Stimulated activated naive CD4-positive, alpha-beta T cell (primary cell): ENCODE measurements around the gene CYP4F11.
"Not testable (repeated sequence)": the region's sequence is repeated elsewhere in the genome, so short reads cannot be mapped to it uniquely, and the experiment has no call there.

Source experiments
- DNase-seq, 6 experiments: peaks; one replicate each; lab custom pipeline; 2025; lab: John Stamatoyannopoulos, UW

Gene CYP4F11

DNA sequence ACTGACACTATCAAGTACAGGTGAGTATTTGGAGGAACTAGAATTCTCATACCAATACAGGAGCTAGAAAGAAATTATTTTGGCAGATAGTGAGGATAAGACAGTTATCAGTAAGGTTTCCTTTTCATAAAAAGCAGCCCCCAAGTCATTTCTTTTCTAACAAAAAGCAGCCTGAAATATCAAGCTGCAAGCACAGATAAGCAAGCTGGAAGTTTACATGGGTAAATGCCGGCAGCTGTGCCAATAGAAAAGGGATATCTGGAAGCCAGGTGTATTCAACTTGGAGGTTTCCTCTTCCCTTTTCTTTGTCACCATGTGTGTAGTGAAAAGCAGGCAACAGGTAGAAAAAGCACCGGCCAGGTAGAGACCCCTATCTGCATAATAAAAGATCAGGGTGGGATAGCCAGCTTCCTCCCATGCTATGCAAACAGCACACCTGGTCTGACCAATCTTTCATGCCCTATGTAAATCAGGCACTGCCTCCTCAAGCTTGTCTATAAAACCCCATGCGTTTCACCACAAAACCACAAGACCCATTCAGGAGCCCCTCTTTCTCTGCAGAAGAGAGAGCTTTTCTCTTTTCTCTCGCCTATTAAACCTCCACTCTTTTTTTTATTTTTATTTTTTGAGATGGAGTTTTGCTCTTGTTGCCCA, 59.4 kb downstream of the CYP4F11 start:
- DNase-seq: no peak

DNA sequence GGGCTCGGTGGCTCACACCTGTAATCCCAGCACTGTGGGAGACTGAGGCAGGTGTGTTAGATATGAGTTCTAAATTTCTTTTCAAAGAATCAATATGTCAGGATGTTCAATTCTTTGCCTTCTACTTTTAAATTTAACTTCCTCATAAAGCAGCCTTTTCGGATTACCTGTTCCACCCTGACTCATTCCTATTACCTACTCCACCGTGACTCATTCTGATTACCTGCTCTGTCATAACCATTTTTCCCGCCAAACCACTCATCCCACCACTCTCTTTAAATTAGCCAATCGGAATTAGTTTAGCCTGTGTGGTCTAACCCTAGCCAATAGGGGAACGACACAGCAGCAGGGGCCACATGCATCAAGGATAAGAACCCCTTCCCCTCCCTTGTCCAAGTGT, 60.6 kb downstream of the CYP4F11 start:
- not testable (repeated sequence) for DNase-seq

DNA sequence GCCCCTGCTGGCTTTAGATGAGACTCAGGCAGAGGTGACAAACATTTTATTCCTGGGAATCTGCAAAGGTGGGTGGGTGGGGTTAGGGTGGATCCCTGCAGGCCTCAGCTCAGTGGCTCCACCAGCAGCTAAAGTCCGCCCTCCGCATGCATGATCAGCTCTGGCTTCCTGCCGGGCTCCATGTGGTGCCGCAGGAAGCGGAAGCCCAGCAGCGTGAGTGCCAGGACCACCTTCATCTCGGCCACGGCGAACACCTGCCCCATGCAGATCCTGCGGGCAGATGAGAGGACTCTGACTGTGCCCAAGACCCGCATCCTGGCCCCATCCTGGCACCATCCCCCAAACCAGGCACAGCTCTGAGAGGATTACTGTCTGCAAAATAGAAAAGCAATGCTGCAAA, 62.8 kb downstream of the CYP4F11 start:
- no peak for DNase-seq

DNA sequence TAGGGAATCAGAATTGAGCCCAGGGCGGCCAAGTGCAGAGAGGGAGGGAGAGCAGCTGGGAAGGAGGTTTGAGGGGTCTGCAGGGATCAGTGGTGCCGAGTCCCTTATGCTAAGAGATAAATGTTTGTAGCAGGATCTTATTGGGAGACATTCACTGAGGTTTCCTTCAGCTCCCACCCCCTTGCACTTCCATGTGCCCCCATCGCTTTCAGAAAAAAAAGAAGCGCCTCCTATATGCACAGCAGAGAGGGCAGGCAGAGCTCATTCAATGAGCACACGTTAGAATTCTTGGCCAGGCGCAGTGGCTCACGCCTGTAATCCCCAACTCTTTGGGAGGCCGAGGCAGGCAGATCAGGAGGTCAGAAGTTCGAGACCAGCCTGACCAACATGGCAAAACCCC, 64.5 kb downstream of the CYP4F11 start:
- no peak for DNase-seq

DNA sequence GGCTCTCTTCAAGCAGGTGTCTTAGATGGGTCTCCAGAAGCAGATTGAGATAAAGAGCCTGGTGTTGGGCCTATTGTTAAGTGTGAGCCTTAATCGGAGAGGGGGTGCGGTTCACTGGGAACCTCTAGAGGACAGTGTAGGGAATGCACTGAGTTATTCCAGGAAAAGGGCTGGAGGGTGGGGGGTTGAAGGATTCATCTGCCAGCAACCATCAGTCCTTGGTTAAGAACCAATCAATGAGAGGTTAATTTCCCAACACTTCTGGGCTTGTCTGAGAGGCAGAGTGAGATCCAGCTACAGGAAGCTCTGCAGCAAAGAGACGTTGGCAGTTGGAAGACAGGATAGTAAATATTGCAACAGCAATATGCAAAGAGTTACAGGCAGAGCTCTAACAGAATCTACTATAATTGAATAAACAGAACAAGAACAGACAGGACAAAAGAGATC, 65.2 kb downstream of the CYP4F11 start:
- peak in 4 of 6 experiments; percentile 4 to 56 (median 32) for DNase-seq

DNA sequence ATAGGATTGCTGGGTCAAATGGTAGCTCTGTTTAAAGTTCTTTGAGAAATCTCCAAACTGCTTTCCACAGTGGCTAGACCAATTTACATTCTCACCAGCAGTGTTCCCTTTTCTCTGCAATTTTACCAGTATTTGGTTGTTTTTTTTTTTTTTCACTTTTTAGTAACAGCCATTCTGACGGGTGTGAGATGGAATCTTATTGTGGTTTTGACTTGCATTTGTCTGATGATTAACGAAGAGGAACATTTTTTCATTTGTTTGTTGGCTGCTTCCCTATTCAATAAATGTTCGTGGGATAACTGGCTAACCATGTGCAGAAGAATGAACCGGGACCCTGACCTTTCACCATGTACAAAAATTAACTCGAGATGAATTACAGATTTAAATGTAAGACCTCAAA, 67.7 kb downstream of the CYP4F11 start:
- no peak for DNase-seq

DNA sequence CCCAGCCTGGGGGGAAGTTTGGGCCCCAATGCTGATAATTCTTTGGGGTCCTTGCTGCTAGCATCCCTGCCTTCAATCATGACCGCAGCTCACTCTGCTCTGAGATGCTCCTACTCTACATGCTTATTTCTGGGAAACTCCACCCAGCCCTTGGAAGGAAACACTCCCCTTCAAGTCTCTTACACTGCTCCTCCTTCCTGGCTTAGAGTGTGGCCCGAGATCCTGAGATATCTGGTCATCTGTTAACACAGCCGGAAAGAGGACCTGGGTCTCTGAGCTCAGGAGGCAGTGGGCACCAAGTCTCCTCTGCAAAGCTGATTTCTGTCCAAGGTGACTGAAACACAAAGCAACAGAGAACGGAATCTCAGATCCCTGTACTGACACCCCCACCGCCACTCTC, 69.5 kb downstream of the CYP4F11 start:
- no peak for DNase-seq

DNA sequence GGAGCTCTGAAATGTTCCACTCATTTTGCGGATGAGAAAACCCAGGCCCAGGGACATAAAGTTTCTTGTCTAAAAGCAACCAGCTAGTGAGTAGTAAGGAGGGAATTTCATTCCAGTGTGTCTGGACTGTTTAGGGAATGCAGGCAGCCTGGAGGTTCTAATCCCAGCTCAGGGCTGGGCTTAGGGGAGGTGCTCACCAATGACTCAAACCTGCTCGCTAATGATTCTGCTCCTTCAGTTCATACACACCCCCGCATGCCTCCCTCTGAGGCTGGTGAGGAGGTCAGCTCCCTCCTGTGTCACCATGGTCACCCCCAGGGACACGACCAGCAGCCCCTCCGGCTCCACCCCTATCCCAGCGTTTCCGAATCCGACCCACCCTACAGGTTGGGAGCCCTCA, 71.1 kb downstream of the CYP4F11 start:
- DNase-seq: no peak

DNA sequence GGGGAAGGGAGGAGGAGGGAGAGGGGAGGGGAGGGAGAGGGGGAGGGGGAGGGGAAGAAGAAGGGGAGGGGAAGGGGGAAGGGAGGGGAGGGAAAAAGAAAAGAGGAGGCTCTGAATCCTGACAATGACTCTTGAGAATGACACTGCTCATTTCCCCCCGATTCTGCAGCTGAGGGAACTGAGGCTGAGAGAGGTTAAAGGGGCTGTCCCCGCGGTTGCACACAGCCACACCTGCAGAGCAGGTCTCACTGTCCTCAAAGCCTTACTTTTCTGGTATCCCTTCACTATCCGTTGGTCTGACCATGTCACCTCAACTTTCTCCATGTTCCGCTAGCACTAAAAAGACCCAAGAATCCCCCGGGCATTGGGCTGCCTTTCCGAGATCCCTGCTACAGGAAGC, 71.9 kb downstream of the CYP4F11 start:
- DNase-seq: no peak
